ENCODE data around the gene PTPRE. TPM values are rescaled to one million over a fixed set of nuclear protein-coding genes. Genes with fewer than 3 reads are reported as not detected.

Gene PTPRE
- total RNA-seq: 15.9 TPM
- 5.7 TPM for polyA plus RNA-seq

DNA sequence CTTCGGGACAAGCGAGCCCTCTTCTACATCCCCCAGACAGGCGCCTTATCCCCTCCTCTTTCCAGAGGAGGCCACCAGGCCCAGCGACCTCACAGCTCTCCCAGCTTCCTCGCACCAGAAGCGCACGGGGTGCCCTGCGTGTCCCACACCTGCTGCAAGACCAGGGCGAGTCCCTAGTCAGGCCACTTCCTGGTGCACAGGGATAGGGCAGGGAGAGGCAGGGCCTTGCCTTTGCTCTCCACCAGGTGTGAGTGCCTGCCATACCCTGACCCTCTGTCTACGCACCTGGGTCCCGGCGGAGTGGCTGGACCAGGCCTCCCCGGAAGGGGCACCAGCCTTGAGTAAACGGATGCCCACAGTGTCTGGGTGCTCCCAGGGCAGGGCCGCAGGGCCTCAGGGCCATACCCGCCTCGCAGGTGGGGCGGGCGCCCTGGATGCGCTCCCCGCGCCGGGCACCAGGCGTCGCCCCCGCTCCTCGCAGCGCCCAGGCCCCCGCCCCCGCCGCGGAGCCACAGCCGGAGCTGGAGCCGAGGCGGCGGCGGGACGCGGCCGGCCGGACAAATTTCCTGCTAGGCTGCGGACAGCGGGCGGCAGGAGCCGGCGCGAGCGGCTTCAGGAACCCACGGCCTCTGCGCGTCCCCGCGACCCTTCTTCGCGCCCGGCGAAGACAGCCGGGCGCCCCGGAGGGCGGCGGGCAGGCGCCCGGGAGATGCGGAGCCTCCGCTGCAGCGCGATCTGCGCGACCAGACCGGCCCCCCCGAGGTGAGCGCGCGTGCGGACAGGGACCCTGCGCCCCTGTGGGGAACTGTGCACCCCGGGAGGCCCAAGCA is at the start of gene PTPRE:
Gene PTPRE, plus strand, starts transcription at position 556 of the 830 bp plus-strand sequence. CDS start 133,779 bp downstream, outside the sequence.
- peak; percentile 11 for DNase-seq (ENCODE audit: extremely low spot score)
- Histone ChIP-seq H3K36me3 (ENCODE audit: insufficient read depth) (no peaks in the 10 kb centered on the region), H3K27ac (ENCODE audit: low read depth) (peak within 1 kb of the TSS; percentile 51), H3K4me3 (ENCODE audit: low read depth, low read length) (peak within 1 kb of the TSS; percentile 64), H3K4me1 (ENCODE audit: insufficient read depth) (no peaks in the 10 kb centered on the region)
- 7% methylated on average over 78 of the region's 78 CpGs for WGBS

DNA sequence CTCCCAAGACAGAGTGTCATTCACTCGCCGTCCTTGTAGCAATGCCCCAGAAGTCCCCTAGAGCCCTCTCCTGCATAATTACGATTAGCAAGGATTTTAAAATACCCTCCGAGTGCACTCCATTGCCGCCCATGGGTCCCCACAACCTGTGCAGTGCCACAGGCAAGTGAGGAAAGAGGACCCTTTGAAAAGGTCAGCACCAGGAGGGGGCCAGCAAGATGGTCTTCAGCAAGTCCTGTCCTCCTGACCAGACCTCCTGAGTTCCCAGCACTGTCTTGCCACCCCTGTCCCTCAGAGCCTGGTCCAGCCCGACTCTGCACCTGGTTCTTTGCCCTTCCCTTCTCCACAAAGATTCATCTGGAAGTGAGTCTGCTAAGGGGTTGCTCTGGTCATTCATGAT is 46.3 kb upstream of the PTPRE start:
- no peak overlapping the region for H3K4me3 ChIP-seq (ENCODE audit: low read depth, low read length)
- 90% methylated on average over 6 of the region's 6 CpGs for WGBS
- DNase-seq (ENCODE audit: extremely low spot score): no peak
- H3K27ac ChIP-seq (ENCODE audit: low read depth): no peak overlapping the region
- H3K4me1 ChIP-seq (ENCODE audit: insufficient read depth): no peaks in the 10 kb centered on the region
- H3K36me3 ChIP-seq (ENCODE audit: insufficient read depth): no peaks in the 10 kb centered on the region

DNA sequence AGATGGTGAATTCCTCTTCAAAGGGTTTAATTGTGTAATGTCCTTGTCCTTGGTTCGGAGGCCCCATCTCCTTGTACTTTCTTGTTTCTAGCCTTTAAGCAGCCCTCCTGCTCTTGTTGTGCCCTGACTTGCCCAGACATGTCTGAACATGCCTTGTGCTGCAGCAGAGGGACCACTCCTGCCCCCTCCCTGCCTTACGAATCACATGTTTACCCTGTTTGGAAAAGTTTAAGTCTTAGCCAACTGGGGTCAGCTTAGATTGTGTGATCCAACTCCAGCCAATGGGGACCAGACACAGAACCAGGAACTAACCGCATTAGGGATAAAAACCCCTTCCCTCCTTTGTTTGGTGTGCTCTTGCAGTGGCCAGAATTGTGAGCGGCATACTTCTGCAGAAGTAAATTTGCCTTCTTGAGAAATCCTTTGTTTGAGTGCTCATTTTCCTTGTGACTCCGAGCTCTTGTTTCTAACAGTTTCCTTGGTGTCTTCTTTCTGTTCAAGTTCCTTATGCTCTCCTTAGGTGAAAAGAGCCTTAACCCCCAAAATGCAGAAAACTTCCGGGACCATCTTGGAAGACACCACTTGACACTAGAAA is 43.6 kb upstream of the PTPRE start:
- 87% methylated on average over 6 of the region's 6 CpGs for WGBS
- no peak for DNase-seq (ENCODE audit: extremely low spot score)

DNA sequence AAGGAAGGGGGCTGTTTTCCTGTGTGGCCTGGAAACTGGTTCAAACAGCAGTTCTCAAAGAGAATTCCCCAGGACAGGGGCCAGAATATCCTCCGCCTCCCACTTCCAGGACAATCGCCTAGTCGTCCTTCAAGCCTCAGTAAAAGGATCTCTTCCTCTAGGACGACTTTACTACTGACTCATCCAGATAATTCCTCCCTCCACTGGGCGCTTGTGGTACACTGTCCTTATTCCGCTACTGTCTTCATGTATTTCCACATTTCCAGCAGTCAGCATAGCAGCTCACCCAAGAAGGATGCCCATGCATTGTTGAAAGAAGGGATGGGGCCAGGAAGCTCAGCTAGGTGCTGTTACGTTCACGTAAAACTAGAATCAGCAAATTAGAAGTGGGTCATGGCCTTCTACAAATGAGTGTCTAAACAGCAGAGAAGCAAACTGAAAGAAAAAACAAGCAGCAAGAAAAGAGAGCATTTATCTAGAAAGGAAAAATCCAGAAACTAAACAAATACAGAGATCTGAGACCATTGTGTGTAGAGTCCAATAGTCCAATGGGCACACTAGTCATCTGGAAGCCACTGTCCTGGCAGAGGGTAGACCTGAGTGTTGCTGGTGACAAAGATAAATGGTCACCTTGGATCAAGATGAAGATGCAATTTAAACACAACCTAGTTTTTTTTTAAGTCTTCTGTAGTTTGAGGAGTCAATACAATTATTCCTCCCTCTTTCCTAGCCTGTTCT is 40.5 kb upstream of the PTPRE start:
- Histone ChIP-seq H3K27ac (ENCODE audit: low read depth) (no peak overlapping the region), H3K36me3 (ENCODE audit: insufficient read depth) (no peaks in the 10 kb centered on the region)
- 80% methylated on average over 8 of the region's 8 CpGs for WGBS

More for the DNA sequence above, 43.6 kb upstream of the PTPRE start:
- Histone ChIP-seq H3K4me1 (ENCODE audit: insufficient read depth) (no peaks in the 10 kb centered on the region), H3K4me3 (ENCODE audit: low read depth, low read length) (no peak overlapping the region), H3K36me3 (ENCODE audit: insufficient read depth) (no peaks in the 10 kb centered on the region), H3K27ac (ENCODE audit: low read depth) (no peak overlapping the region)

DNA sequence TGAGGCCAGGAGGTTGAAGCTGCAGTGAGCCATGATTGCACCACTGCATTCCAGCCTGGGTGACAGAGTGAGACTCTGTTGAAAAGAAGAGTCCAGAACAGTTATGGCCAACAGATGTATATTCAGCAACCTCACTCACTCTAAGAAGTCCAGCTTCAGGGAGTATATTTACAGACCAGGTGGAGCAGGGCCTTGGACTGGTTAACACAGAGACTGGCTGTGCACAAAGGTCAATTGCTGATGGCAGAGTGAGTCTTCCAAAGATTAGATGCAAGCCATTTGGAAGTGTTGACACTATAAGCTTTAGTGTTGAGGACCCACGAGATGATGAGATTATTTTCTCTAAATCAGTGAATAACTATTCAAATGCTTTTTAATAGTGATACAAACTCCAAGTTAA is 39.1 kb upstream of the PTPRE start:
- DNase-seq (ENCODE audit: extremely low spot score): no peak
- no peaks in the 10 kb centered on the region for H3K36me3 ChIP-seq (ENCODE audit: insufficient read depth)
- H3K27ac ChIP-seq (ENCODE audit: low read depth): no peak overlapping the region
- H3K4me3 ChIP-seq (ENCODE audit: low read depth, low read length): no peak overlapping the region
- WGBS: 53% methylated on average over 1 of the region's 1 CpG
- H3K4me1 ChIP-seq (ENCODE audit: insufficient read depth): no peaks in the 10 kb centered on the region

More for the DNA sequence above, 40.5 kb upstream of the PTPRE start:
- Histone ChIP-seq H3K4me1 (ENCODE audit: insufficient read depth) (no peaks in the 10 kb centered on the region), H3K4me3 (ENCODE audit: low read depth, low read length) (no peak overlapping the region)
- DNase-seq (ENCODE audit: extremely low spot score): no peak

DNA sequence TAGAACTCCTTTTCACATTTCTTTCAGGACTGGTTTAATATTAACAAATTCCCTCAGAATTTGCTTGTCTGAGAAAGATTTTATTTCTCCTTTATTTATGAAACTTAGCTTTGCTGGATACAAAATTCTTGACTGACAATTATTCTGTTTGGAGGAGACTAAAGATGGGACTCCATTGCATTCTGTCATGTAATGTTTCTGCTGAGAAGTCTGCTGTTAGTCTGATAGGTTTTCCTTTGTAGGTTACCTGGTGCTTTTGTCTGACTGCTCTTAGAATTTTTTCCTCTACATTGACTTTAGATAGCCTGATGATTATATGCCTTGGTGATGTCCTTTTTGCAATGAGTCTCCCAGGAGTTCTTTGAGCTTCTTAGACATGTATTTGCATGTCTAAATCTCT is 37.6 kb upstream of the PTPRE start:
- no peaks in the 10 kb centered on the region for H3K4me1 ChIP-seq (ENCODE audit: insufficient read depth)
- no peaks in the 10 kb centered on the region for H3K36me3 ChIP-seq (ENCODE audit: insufficient read depth)
- no peak overlapping the region for H3K4me3 ChIP-seq (ENCODE audit: low read depth, low read length)
- no peak overlapping the region for H3K27ac ChIP-seq (ENCODE audit: low read depth)
- no peak for DNase-seq (ENCODE audit: extremely low spot score)

DNA sequence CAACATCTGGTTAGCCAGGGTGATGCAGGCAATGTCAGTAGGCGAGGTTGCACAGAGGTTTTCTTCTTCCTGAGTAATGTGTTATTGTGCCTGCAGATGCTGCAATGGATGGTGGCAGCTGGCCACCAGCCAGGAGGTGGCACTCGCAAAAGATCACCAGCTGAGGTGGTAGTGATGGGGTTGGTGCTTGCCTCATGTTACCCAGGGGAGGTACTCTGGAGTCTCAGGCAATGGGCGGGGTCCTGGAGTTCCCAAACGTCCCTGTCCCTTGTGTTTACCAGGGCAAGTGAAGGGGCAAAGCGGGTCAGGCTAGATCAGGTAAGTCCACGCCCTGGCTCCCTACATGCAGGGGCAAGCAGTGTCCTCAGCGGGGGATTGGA is 35.3 kb upstream of the PTPRE start:
- 66% methylated on average over 7 of the region's 7 CpGs for WGBS
- DNase-seq (ENCODE audit: extremely low spot score): no peak
- Histone ChIP-seq H3K36me3 (ENCODE audit: insufficient read depth) (no peaks in the 10 kb centered on the region), H3K4me3 (ENCODE audit: low read depth, low read length) (no peak overlapping the region), H3K4me1 (ENCODE audit: insufficient read depth) (no peaks in the 10 kb centered on the region), H3K27ac (ENCODE audit: low read depth) (no peak overlapping the region)

DNA sequence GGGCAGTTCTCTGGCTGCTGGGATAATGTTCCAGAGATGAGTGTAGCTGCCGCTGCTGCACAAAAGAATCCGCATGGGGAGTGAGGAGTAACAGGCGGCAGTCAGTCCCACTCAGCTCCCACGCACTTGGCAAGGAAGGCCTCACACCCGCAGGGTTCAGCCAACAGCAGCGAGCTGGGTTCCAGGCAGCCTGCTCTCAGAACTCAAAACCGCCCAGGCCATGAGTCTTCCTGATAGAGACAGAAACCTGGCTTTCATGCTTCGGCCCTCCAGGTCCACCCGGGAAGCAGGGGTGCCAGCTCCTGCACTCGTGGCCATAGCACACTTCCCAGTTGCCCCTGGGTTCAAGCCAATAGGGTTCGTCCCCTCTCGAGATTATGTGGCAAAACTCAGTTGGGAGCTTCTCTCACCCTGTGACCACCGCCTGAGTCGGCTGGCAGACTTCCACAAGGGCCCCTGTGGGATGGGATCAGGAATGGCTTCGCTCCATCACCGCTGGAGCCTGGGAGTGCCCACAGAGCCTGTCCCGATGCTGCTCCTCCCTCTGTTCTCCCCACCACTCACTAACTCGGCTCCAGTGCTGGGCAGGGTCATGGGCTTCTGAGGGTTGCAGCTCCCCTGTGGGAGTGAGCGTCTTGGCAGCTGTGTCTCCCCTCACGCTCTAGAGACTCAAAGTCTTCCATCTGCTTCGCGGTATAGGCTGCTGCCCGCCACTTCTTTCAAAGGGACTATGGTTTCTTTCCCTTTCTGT is 34.7 kb upstream of the PTPRE start:
- 66% methylated on average over 23 of the region's 23 CpGs for WGBS
- no peaks in the 10 kb centered on the region for H3K36me3 ChIP-seq (ENCODE audit: insufficient read depth)
- no peak overlapping the region for H3K27ac ChIP-seq (ENCODE audit: low read depth)
- no peaks in the 10 kb centered on the region for H3K4me1 ChIP-seq (ENCODE audit: insufficient read depth)
- H3K4me3 ChIP-seq (ENCODE audit: low read depth, low read length): no peak overlapping the region
- no peak for DNase-seq (ENCODE audit: extremely low spot score)

DNA sequence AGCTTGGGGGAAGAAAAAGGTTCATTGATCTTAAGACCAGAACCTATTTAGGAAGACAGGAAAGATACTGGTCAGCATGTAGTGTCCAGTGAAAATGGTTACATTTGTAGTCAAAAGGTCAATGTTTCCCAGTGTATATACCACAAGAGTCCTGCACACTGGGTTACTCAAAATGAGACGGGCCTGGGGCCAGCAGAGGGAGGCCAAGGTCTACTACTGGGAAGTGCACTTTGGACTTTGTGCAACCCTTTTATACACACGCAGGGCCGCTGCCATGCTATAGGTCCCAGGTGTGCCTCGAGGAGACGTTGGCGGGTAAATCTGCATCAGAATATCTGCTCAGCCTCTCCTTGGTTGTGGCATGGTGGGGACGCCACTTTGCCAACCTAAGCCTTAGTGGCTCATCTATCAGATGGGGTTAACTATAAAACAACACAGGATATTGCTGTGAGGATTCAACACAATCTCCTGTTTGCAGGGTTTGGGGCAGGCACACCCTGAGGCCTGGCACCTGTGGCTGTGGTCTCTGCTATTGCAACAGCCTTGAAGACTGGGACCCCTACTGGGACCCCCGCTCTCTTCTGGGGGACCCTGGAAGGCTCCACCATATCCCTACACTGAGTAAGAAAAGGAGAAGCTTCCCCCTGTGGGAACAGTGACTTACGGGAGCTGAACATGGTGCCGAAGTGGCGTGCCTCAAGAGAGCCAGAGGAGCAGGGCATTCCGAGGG is 33.9 kb upstream of the PTPRE start:
- Histone ChIP-seq H3K36me3 (ENCODE audit: insufficient read depth) (no peaks in the 10 kb centered on the region), H3K4me1 (ENCODE audit: insufficient read depth) (no peaks in the 10 kb centered on the region), H3K4me3 (ENCODE audit: low read depth, low read length) (no peak overlapping the region), H3K27ac (ENCODE audit: low read depth) (no peak overlapping the region)
- DNase-seq (ENCODE audit: extremely low spot score): no peak
- WGBS: 85% methylated on average over 12 of the region's 12 CpGs

GRCh38 chr10:127873901-127874470 is 32.9 kb upstream of the PTPRE start:
- Histone ChIP-seq H3K27ac (ENCODE audit: low read depth) (no peak overlapping the region), H3K36me3 (ENCODE audit: insufficient read depth) (no peaks in the 10 kb centered on the region), H3K4me3 (ENCODE audit: low read depth, low read length) (no peak overlapping the region), H3K4me1 (ENCODE audit: insufficient read depth) (no peaks in the 10 kb centered on the region)
- WGBS: 75% methylated on average over 11 of the region's 11 CpGs
- DNase-seq (ENCODE audit: extremely low spot score): no peak

GRCh38 chr10:127874671-127875448 is 32.0 kb upstream of the PTPRE start:
- WGBS: 77% methylated on average over 11 of the region's 11 CpGs
- Histone ChIP-seq H3K4me3 (ENCODE audit: low read depth, low read length) (no peak overlapping the region), H3K4me1 (ENCODE audit: insufficient read depth) (no peaks in the 10 kb centered on the region), H3K36me3 (ENCODE audit: insufficient read depth) (no peaks in the 10 kb centered on the region), H3K27ac (ENCODE audit: low read depth) (no peak overlapping the region)
- no peak for DNase-seq (ENCODE audit: extremely low spot score)

DNA sequence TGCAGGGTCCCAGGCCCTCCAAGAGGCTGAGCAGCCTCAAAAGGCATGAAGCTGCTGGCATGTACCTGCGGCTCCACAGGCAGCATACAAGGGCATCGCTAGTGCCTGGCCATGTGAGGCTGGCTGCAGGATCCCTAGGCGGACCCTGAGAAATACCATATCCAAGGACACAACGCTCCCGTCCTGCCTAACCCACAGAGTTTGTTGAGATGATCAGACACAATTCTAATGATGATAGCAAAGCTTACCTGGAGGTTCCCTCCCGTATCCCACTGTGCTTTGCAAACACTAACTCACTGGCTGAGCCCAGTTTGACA is 31.5 kb upstream of the PTPRE start:
- H3K4me1 ChIP-seq (ENCODE audit: insufficient read depth): no peaks in the 10 kb centered on the region
- DNase-seq (ENCODE audit: extremely low spot score): no peak
- no peaks in the 10 kb centered on the region for H3K36me3 ChIP-seq (ENCODE audit: insufficient read depth)
- no peak overlapping the region for H3K27ac ChIP-seq (ENCODE audit: low read depth)
- no peak overlapping the region for H3K4me3 ChIP-seq (ENCODE audit: low read depth, low read length)
- WGBS: 92% methylated on average over 6 of the region's 6 CpGs
